Left renal cortex interstitium (tissue), 4 donors: ENCODE measurements around the gene CA5A. TPM values are rescaled to one million over a fixed set of nuclear protein-coding genes. Genes with fewer than 3 reads are reported as not detected.
"Not testable (repeated sequence)": the region's sequence is repeated elsewhere in the genome, so short reads cannot be mapped to it uniquely, and the experiment has no call there.

Source experiments
- DNase-seq, 4 donors: peaks; one replicate each; pipeline ENCODE4 v3.0.0-alpha.2; 2013; ENCODE audit warnings: low read depth in 4 of 4, low spot score in 2 of 4, missing footprints in 1 of 4
- polyA plus RNA-seq, 4 donors: library from polyadenylated mRNA; unstranded; fragments of 120-200 nt; gene quantifications; one replicate each; pipeline ENCODE4 v1.2.1, GENCODE V29; 2013; ENCODE audit not compliant: insufficient read length in 4 of 4

Gene CA5A
- polyA plus RNA-seq, 4 donors = 0.13 to 0.26 (median 0.23) TPM

GRCh38 chr16:87949071-87949744 is 12.9 kb upstream of the CA5A start:
- DNase-seq = no peak

- no peak for DNase-seq
Measured at GRCh38 chr16:87948735-87949070, 12.4 kb upstream of the CA5A start.

GRCh38 chr16:87948119-87948545 is 11.8 kb upstream of the CA5A start:
- no peak for DNase-seq

- DNase-seq = no peak
Measured at GRCh38 chr16:87947356-87948118, 11.2 kb upstream of the CA5A start.

GRCh38 chr16:87946596-87947347 is 10.4 kb upstream of the CA5A start:
- no peak for DNase-seq

- peak in 1 of 4 donors; percentile 82 for DNase-seq
Measured at GRCh38 chr16:87945351-87946042, 9.2 kb upstream of the CA5A start.

- DNase-seq = no peak
Measured at GRCh38 chr16:87942680-87943079, 6.4 kb upstream of the CA5A start.

- no peak for DNase-seq
Measured at GRCh38 chr16:87939562-87940423, 3.5 kb upstream of the CA5A start.

GRCh38 chr16:87938412-87938949 is 2.2 kb upstream of the CA5A start:
- no peak for DNase-seq

- DNase-seq = not testable (repeated sequence)
Measured at GRCh38 chr16:87937231-87937542, 858 bp upstream of the CA5A start.

- DNase-seq = not testable (repeated sequence)
Measured at GRCh38 chr16:87936016-87936374, 334 bp downstream of the CA5A start.

- DNase-seq = not testable (repeated sequence)
Measured at GRCh38 chr16:87934752-87935425, 1.4 kb downstream of the CA5A start.

GRCh38 chr16:87933140-87933495 is 3.2 kb downstream of the CA5A start:
- DNase-seq = no peak

GRCh38 chr16:87932475-87933139 is 3.7 kb downstream of the CA5A start:
- DNase-seq = not testable (repeated sequence)

GRCh38 chr16:87931504-87931903 is 4.8 kb downstream of the CA5A start:
- no peak for DNase-seq

- no peak for DNase-seq
Measured at GRCh38 chr16:87930456-87930855, 5.9 kb downstream of the CA5A start.

GRCh38 chr16:87929986-87930385 is 6.3 kb downstream of the CA5A start:
- DNase-seq = no peak

GRCh38 chr16:87927195-87927562 is 9.2 kb downstream of the CA5A start:
- DNase-seq = no peak
